K562 (cell line): Measurements from ENCODE around the gene EIF3J. TPM values are rescaled to one million over a fixed set of nuclear protein-coding genes. Genes with fewer than 3 reads are reported as not detected.

Source experiments
- CHCHD3 ChIP-seq: fragments of 250-450 bp; sonication (Bioruptor Pico); IDR thresholded peaks from 2 replicates; pipeline ENCODE4 v2.1.2; 2022; ENCODE audit warnings: mild to moderate bottlenecking
- ETV5 ChIP-seq: sonication (generic); formaldehyde crosslinking; IDR thresholded peaks from 2 replicates; pipeline ENCODE4 v1.4.0; 2020; ENCODE audit warnings: low read depth, mild to moderate bottlenecking, missing genetic modification reagents
- HDAC8 ChIP-seq: fragments of 450-650 bp; IDR thresholded peaks from 2 replicates; pipeline ENCODE4 v1.6.1; 2016; ENCODE audit warnings: mild to moderate bottlenecking, missing genetic modification characterization, moderate library complexity, missing compliant biosample characterization
- HES1 ChIP-seq: fragments of 450-650 bp; IDR thresholded peaks from 2 replicates; pipeline ENCODE4 v1.6.1; 2016; ENCODE audit warnings: low read depth, mild to moderate bottlenecking, moderate library complexity
- IRF1 ChIP-seq: sonication (generic); formaldehyde crosslinking; IDR thresholded peaks from 2 replicates; pipeline ENCODE4 v1.8.0; 2022; ENCODE audit warnings: missing genetic modification reagents, mild to moderate bottlenecking, borderline replicate concordance
- MCM7 ChIP-seq, 2 experiments: fragments of 450-650 bp; IDR thresholded peaks; 2 replicates each; pipeline ENCODE4 v1.6.1; 2016 to 2018
- NFE2L1 ChIP-seq: fragments of 450-650 bp; IDR thresholded peaks from 2 replicates; pipeline ENCODE4 v1.6.1; 2016; ENCODE audit warnings: missing genetic modification characterization, low read depth, mild to moderate bottlenecking, missing compliant biosample characterization, moderate library complexity, borderline replicate concordance
- SOX6 ChIP-seq: fragments of 450-650 bp; IDR thresholded peaks from 2 replicates; pipeline ENCODE4 v1.6.1; 2014; ENCODE audit warnings: mild to moderate bottlenecking
- ZBTB11 ChIP-seq, 3 experiments: fragments of 200-800 bp in 1 of 3; fragments of 250-450 bp in 1 of 3; fragments of 450-650 bp in 1 of 3; sonication (Bioruptor Pico) in 1 of 3; sonication (Bioruptor generic) in 1 of 3; formaldehyde crosslinking in 1 of 3; IDR thresholded peaks; 2 replicates each; pipeline versions ENCODE4 v1.6.1 to v1.8.0; 2016 to 2022; ENCODE audit warnings: mild to moderate bottlenecking in 2 of 3, missing genetic modification characterization in 2 of 3, missing compliant biosample characterization in 1 of 3, moderate library complexity in 1 of 3
- ZNF133 ChIP-seq: fragments of 250-450 bp; sonication (Bioruptor Pico); IDR thresholded peaks from 2 replicates; pipeline ENCODE4 v1.4.0; 2020; ENCODE audit warnings: mild to moderate bottlenecking
- ZNF512 ChIP-seq: IDR thresholded peaks from 2 replicates; pipeline ENCODE4 v1.6.1; 2016; ENCODE audit warnings: missing genetic modification characterization, missing compliant biosample characterization
- ZNF609 ChIP-seq: sonication (generic); formaldehyde crosslinking; IDR thresholded peaks from 2 replicates; pipeline ENCODE4 v1.8.1; 2023; ENCODE audit warnings: missing genetic modification reagents, mild to moderate bottlenecking, borderline replicate concordance
- polyA plus RNA-seq, 8 experiments: library from polyadenylated mRNA; depleted of rRNA in 4 of 8; stranded (reverse) in 5 of 8; unstranded in 3 of 8; fragments of >200 nt; fragmentation: Nextera tagmentation in 2 of 8; fragmentation: Illumina TruSeq in 1 of 8; extraction: Ambion mirVana in 2 of 8; extraction: Trizol in 1 of 8; gene quantifications; 2 replicates each; pipeline versions ENCODE4 v1.2.1 to v1.2.3, GENCODE V29; 2011 to 2014; ENCODE audit warnings: inconsistent platforms in 1 of 8, missing spikeins in 1 of 8
- total RNA-seq, 7 experiments: library from RNA; depleted of rRNA in 6 of 7; stranded (reverse); fragments of >200 nt in 6 of 7; fragmentation: Illumina TruSeq in 2 of 7; extraction: Trizol in 2 of 7; gene quantifications; 2 replicates each; pipeline versions ENCODE4 v1.2.1 to v1.2.3, GENCODE V29; 2011 to 2021; ENCODE audit warnings: low replicate concordance in 1 of 7

EIF3J gene
- total and polyA plus RNA-seq, 9 of the 15 experiments (the other 6 are each of a cell fraction or from before 2014, with no cell fraction given): 44.2 to 217 (median 151) TPM

- TF ChIP-seq HDAC8: no peak
- TF ChIP-seq IRF1 (CRISPR knock-in tag): no peak
- TF ChIP-seq ZNF609 (CRISPR knock-in tag): no peak
- TF ChIP-seq ETV5 (CRISPR knock-in tag): peak; percentile 67
- TF ChIP-seq ZNF133: no peak
- no peak for TF ChIP-seq CHCHD3
- TF ChIP-seq ZBTB11 (CRISPR knock-in tag; IDR thresholded peaks at IDR 0.05): peak in 1 of 3 experiments; percentile 49; a peak in 2 of 6 replicates
- no peak for TF ChIP-seq NFE2L1 (tag)
- TF ChIP-seq ZNF512 (tag): no peak
- no peak for TF ChIP-seq HES1
- TF ChIP-seq SOX6: no peak
- no peak for TF ChIP-seq MCM7 (IDR thresholded peaks at IDR 0.05)
These were observed 515 bp upstream of the EIF3J start (continued) for GRCh38 chr15:44536302-44536961.
